NCI-H345 (cell line): ENCODE measurements around the gene CCNL2.
A peak's percentile ranks its signal among the peaks of the same experiment; 100 is the strongest.
"Not testable (repeated sequence)": the region's sequence is repeated elsewhere in the genome, so short reads cannot be mapped to it uniquely, and the experiment has no call there.

Source experiments
- DNase-seq: peaks from one replicate; lab custom pipeline; 2025; lab: John Stamatoyannopoulos, UW

CCNL2 gene

GRCh38 chr1:1373051-1373814, 25.9 kb downstream of the CCNL2 start:
- no peak for DNase-seq

GRCh38 chr1:1371746-1372711, 27.1 kb downstream of the CCNL2 start:
- DNase-seq, result peak; percentile 57

DNA sequence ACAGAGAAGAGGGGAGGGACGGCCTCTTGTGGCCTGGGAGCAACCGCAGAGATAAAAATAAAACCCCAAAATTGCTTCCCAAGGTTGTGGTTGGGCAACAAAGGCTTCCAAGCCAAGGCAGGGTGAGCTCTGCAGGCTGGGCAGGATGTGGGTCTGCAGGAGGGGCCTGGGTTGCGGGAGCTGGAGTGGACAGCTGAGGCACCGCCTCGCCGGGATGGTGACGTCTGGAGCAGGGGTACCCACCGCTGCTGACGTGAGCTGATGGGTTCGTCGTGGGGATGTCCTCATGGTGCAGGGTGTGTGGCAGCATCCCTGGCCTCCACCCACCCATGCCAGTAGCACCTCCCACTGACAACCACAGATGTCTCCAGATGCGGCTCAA, 27.8 kb downstream of the CCNL2 start:
- no peak for DNase-seq

- no peak for DNase-seq
Measured at GRCh38 chr1:1370771-1371300, 28.3 kb downstream of the CCNL2 start.

GRCh38 chr1:1370094-1370493, 29.0 kb downstream of the CCNL2 start:
- DNase-seq, result not testable (repeated sequence)

GRCh38 chr1:1367315-1367714, 31.8 kb downstream of the CCNL2 start:
- no peak for DNase-seq

- DNase-seq, result no peak
Measured at GRCh38 chr1:1366699-1367066, 32.5 kb downstream of the CCNL2 start.

DNA sequence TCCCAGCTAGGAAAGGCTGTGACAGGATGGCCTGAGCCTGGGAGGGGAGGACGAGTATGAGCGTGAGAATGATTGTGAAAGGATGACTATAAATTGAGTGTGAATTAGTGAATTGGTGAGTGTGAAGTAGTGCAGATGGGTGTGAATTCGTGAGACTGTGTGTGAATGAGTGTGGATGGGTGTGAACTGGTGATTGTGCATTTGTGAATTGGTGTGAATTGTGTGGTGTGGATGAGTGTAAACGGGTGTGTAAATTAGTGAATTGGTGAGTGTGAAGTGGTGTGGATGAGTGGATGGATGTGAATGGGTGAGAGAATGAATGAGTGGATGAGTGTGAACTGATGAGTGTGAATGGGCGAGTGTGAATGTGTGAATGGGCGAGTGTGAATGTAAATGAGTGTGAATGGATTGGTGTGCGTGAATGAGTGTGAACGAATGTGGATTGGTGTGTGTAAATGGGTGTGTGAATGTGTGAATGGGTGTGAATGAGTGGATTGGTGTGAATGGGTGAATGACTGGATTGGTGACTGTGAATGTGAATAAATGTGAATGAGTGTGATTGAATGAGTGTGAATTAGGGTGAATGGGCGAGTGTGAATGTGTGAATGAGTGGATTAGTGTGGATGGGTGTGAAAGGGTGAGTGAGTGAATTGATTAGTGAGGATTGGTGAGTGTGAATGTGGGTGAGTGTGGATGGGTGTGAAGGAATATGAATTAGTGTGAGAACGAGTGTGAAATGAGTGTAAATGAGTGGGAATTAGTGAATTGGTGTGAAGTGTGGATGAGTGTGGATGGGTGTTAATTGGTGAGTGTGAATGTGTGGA, 33.0 kb downstream of the CCNL2 start:
- DNase-seq, result no peak

GRCh38 chr1:1364266-1364665, 34.9 kb downstream of the CCNL2 start:
- DNase-seq, result no peak

DNA sequence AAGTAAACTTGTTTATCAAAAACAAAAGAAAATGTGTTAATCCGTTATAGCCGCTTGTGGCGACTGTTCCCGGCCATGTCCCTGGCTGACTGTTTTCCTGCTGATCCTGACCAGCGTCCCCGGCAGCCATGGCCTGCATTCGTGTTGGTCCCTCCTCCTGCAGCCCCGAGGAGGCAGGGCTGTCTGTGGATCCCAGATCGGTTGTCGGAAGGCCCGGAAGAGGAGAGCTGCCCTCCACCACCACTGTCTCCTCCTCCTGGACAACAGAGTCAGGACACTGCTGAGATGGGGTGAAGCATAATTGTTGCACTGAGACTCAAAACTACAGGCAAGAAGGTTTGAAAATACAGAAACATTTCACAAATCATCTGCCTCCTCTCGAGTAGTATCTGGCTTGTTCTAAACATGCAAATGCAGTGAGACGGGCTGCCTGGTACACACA, 37.1 kb downstream of the CCNL2 start:
- no peak for DNase-seq

DNA sequence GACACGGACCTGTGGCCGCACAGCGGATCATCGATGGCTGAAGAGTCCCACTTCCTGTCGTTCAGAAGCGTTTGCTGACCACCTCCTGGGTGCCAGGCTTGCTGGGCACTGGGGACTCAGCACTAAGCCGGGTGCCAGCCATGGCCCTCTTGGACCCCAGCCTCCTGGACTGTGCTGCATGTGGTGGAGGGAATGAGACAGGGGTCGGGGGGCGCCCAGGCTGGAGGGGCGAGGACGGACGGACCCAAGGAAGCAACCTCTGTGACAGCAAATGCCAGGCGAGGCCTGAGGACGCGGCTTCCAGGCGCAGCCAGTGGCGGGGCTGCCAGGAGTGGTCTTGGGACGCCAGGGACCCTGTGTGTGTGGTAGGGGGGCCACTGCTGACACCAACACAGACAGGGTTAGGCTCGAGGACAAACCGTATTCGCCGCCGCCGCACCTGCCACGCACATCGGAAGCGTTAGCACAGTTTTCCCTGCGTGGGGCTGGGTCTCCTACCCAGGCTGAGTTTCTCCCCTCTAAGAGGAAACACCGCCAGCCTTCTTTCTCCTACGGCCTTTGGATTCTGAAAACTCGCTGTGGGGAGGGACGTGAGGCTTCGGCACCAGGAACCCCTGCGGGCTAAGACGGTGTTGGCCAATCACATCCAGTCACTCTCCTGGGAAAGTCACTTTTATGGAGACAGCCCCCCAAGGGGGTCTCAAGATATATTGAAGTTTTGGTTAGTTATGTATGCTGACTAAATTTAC, 37.7 kb downstream of the CCNL2 start:
- DNase-seq, result no peak

DNA sequence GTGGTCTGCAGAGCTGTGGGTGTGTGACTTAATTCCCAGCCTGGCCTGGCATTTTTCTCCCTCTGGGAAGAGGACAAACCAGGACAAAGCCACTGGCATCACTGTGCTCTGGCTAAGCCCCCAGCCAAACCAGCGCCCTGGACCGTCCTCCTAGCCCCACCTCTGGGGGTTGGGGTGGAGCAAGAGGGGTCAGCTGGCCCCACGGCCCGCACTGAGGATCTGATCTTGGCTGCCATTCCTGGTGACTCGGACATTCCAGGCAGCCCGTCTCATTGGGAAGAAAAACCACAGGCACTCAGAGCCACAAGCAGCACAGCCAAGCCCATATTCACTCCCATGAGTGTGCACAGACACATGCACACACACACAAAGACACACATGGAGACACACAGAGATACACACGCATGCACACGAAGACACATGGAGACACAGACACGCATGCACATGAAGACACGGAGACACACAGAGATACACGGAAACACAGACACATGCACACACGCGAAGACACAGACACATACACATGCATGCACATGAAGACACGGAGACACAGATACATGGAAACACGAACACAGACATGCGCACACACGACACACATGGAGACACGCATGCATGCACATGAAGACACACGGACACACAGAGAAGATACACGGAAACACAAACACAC, 38.5 kb downstream of the CCNL2 start:
- no peak for DNase-seq

DNA sequence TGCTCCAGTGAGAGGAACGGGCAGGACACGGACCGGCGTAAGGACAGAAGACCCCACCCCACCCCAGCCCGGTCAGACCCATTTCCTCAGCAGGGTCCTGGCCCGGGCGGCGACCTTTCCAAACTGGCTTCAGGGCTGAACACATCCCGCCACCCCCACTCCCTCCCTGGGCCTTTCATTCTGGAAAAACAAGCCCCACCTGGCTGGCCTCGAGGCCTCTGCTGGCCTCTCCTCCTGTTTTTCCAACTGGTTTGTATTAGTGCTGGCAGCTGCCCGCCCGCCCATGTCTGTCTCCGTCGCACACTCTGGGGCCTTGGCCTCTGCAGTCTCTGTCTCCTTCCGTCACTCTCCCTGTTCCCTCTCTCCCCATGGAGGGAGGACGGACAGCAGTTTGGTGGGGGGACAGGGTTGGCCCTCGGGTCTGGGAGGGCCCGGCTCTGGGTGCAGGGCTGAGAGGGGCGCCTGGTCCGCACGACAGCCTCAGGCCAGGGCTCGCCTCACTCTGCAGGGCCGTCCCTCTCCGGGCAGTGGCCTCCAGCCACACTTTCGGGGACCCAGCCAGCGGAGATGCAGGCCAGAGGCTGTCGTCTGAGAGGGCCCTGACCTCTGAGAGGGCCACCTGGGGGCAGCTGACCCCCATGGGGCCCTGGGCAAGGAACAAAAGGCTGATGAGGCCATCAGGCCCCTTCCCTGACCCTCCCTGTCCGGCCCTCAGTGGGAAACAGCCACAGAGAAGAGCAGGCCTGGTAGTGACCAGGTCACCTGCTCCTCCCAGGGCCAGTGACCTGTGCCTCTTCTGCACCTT, 39.3 kb downstream of the CCNL2 start:
- DNase-seq, result no peak

DNA sequence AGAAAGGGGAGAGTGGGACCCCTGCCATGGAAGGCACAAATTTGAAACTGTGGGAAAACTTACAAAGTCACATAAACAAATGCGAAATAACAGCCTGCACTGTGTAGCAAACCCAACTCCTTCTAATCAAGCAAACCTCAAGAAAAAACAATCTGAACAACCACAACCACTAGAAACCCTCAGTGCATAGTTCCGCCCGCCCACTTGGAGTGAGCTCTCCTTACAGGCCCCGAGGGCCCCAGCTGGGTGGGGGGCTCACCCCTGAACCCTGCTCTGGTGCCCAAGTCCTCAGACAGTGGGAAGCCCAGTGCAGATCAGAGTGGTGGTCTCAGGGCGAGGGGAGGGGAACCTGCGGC, 39.8 kb downstream of the CCNL2 start:
- no peak for DNase-seq

GRCh38 chr1:1358433-1359271, 40.5 kb downstream of the CCNL2 start, which contains the start of gene MXRA8:
MXRA8 (minus strand) TSS chr1:1358555; CDS start chr1:1358504, 51 bp downstream.
- DNase-seq, result no peak

- DNase-seq, result no peak
Measured at GRCh38 chr1:1357871-1358432, 41.2 kb downstream of the CCNL2 start.

DNA sequence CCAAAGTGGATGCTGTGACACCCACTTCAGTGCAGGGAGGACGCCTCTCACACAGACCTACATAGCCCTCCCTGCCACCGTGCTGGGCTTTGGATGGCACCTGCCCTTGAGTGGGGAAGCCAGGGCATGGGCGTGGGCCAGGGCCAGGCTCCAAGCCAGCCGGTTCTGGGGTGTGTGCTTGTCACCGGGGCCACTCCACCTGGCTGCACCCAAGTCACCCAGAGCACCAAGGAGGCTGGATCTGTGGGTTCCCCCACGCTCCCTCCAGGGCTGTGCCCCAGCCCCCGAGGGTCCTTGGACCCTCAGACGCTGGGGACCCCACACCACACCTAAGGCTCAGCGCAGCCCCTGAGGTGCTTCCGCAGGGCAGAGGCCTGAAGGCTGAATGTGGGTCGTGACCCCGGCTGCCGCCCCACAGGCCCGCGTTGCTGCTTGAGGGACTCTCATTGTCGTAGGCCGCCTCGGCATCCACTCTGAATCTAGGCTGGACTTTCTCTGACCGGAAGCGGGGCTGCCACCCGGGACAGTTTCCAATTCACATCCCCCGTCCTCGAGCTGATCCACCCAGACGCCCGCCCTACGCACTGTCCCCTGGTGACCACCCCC, 42.2 kb downstream of the CCNL2 start:
- no peak for DNase-seq

- DNase-seq, result no peak
Measured at GRCh38 chr1:1356166-1356795, 42.9 kb downstream of the CCNL2 start.
